ENCODE results near the gene OR4D9.

- no peak for TF ChIP-seq CTCF (IDR thresholded peaks at IDR 0.05)
- TF ChIP-seq POLR2AphosphoS5 (IDR thresholded peaks at IDR 0.05), result peak in 1 of 4 donors; percentile 5
- no peak for TF ChIP-seq POLR2A (IDR thresholded peaks at IDR 0.05)
- no peak for TF ChIP-seq EP300 (IDR thresholded peaks at IDR 0.05)
These were observed 39.7 kb downstream of the OR4D9 start for GRCh38 chr11:59550842-59551658.
